ENCODE measurements around the gene GID4.

Gene GID4

DNA sequence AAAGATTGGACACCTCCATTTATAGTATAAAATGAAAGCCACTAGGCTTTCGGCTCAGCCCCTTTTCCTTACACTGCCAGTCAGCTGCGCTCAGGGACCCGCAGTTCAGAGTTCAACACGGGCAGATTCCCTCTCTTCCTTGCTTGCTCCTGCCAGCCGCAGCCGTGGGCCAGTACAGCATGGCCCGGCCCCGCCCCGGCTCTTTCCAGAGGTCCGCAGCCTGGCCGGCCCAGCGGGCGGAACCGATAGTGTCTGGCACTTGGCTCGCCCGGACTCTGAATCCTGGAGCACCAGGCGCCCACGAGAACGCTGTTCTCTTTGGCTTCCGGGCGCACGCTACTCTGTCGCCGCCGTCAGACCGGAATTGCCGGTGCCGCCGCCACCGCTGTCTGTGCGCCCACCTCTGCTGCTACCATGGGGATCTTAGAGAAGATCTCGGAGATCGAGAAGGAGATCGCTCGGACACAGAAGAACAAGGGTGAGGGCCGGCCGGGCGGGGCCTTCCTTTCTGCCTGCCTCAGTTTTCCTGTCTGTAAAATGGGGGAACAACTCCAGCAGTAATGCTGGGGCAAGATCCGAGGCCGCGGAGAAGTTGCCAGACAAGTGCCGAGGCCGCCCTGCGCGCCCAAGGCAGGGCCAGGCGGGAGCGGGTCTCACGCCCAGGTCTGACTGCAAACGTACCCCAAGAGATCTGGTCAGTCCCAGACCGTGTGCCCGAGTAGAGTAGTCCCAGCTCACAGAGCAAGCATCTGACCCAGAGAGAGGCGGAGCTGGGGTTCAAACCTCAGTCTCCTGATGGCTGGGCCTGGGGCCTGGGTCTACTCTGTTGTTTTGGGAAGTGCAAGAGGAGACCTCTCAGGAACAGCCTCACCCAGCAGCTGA is 48.6 kb downstream of the GID4 start, which contains the start of gene DRG2:
TSS of gene DRG2 (plus strand) at position 339 of the 882 bp plus-strand sequence. CDS start at position 415, 76 bp downstream.
- peak within 1 kb of the TSS; percentile 66 for H3K4me2 ChIP-seq (ENCODE audit: low read length)
- peak within 1 kb of the TSS; percentile 90 for H2AK5ac ChIP-seq (ENCODE audit: low read length)
- H3K9ac ChIP-seq (ENCODE audit: low read length), result peak within 1 kb of the TSS; percentile 80
- H2BK12ac ChIP-seq (ENCODE audit: low read length), result no peak within 1 kb of the TSS
- peak within 1 kb of the TSS; percentile 81 for H3K14ac ChIP-seq (ENCODE audit: low read length)
- no peaks in the 10 kb centered on the region for H3K9me3 ChIP-seq (ENCODE audit: insufficient read depth, low read depth, low read length)
- H3K27me3 ChIP-seq (ENCODE audit: insufficient read depth, low read length), result no peaks in the 10 kb centered on the region
- H4K12ac ChIP-seq (ENCODE audit: low read depth, low read length), result peak within 1 kb of the TSS; percentile 88
- H3K36me3 ChIP-seq (ENCODE audit: control insufficient read depth in 1 of 2, insufficient read depth in 2 of 2, low read length in 2 of 2), result peaks cover 4% of the 10 kb centered on the region in 2 experiments
- no CpG with 5 or more reads among the region's 52 CpGs for WGBS (ENCODE audit: extremely low coverage, insufficient coverage, insufficient read length)
- peak within 1 kb of the TSS; percentile 73 for H3K18ac ChIP-seq (ENCODE audit: low read length)
- H4K91ac ChIP-seq (ENCODE audit: low read depth, low read length), result peak within 1 kb of the TSS; percentile 86
- H2BK5ac ChIP-seq (ENCODE audit: low read depth, low read length, poor library complexity), result peak within 1 kb of the TSS; percentile 11
- peaks cover 5% of the 10 kb centered on the region for H3K79me1 ChIP-seq (ENCODE audit: low read length)
- H2BK120ac ChIP-seq (ENCODE audit: insufficient read depth, low read length, poor library complexity), result peak within 1 kb of the TSS; percentile 60
- H3K79me2 ChIP-seq (ENCODE audit: control insufficient read depth, insufficient read depth, low read length, poor library complexity), result peaks cover 7% of the 10 kb centered on the region
- peak within 1 kb of the TSS; percentile 69 for H2AFZ ChIP-seq (ENCODE audit: insufficient read depth, low read length, poor library complexity)
- H4K8ac ChIP-seq (ENCODE audit: low read depth, low read length), result peak within 1 kb of the TSS; percentile 99
- DNase-seq, result peak; percentile 92 to 98
- H3K27ac ChIP-seq (ENCODE audit: low read depth, low read length), result peak within 1 kb of the TSS; percentile 22
- H3K4ac ChIP-seq (ENCODE audit: low read depth, low read length), result peak within 1 kb of the TSS; percentile 84
- H3K4me3 ChIP-seq (ENCODE audit: low read depth, low read length), result peak within 1 kb of the TSS; percentile 79
- H3K23ac ChIP-seq (ENCODE audit: low read length), result no peak within 1 kb of the TSS
- H3K4me1 ChIP-seq (ENCODE audit: control insufficient read depth in 1 of 2, insufficient read depth in 2 of 2, low read length in 2 of 2), result peaks cover 2 to 3% of the 10 kb centered on the region in 2 experiments

DNA sequence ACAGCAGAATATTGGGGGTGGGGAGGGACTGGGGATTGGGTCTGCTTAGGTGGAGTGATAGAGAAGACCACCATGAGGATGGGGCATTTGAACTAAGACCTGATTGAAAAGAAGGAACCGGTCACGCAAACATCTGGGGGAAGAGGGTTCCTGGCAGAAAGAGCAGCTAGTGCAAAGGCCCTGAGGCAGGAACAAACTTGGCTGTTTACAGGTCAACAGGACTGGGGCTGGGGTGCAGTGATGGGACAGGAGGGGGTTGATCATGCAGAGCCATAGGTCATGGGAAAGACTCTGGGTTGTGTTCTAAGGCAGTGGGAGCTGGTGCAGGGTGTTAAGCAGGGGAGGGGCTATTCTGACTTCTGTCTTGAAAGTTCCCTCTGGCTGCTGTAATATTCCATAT is 50.4 kb downstream of the GID4 start:
- no peak overlapping the region for H2BK5ac ChIP-seq (ENCODE audit: low read depth, low read length, poor library complexity)
- no peak overlapping the region for H4K8ac ChIP-seq (ENCODE audit: low read depth, low read length)
- H2BK120ac ChIP-seq (ENCODE audit: insufficient read depth, low read length, poor library complexity), result no peak overlapping the region
- no peak overlapping the region for H4K91ac ChIP-seq (ENCODE audit: low read depth, low read length)
- no peak overlapping the region for H3K27ac ChIP-seq (ENCODE audit: low read depth, low read length)
- H3K4ac ChIP-seq (ENCODE audit: low read depth, low read length), result no peak overlapping the region
- H3K4me3 ChIP-seq (ENCODE audit: low read depth, low read length), result no peak overlapping the region
- H3K79me2 ChIP-seq (ENCODE audit: control insufficient read depth, insufficient read depth, low read length, poor library complexity), result peaks cover 7% of the 10 kb centered on the region
- H2AFZ ChIP-seq (ENCODE audit: insufficient read depth, low read length, poor library complexity), result no peak overlapping the region
- no peak overlapping the region for H3K18ac ChIP-seq (ENCODE audit: low read length)
- no peak overlapping the region for H3K14ac ChIP-seq (ENCODE audit: low read length)
- no peak overlapping the region for H3K9ac ChIP-seq (ENCODE audit: low read length)
- no peak overlapping the region for H2BK12ac ChIP-seq (ENCODE audit: low read length)
- no CpG with 5 or more reads among the region's 2 CpGs for WGBS (ENCODE audit: extremely low coverage, insufficient coverage, insufficient read length)
- H3K4me1 ChIP-seq (ENCODE audit: control insufficient read depth in 1 of 2, insufficient read depth in 2 of 2, low read length in 2 of 2), result peaks cover 2 to 3% of the 10 kb centered on the region in 2 experiments
- H4K12ac ChIP-seq (ENCODE audit: low read depth, low read length), result no peak overlapping the region
- peaks cover 14% of the 10 kb centered on the region in 2 experiments for H3K36me3 ChIP-seq (ENCODE audit: control insufficient read depth in 1 of 2, insufficient read depth in 2 of 2, low read length in 2 of 2)
- DNase-seq, result no peak
- no peak overlapping the region for H3K23ac ChIP-seq (ENCODE audit: low read length)
- H3K4me2 ChIP-seq (ENCODE audit: low read length), result no peak overlapping the region
- H3K9me3 ChIP-seq (ENCODE audit: insufficient read depth, low read depth, low read length), result no peaks in the 10 kb centered on the region
- H3K79me1 ChIP-seq (ENCODE audit: low read length), result peaks cover 5% of the 10 kb centered on the region
- H3K27me3 ChIP-seq (ENCODE audit: insufficient read depth, low read length), result no peaks in the 10 kb centered on the region
- no peak overlapping the region for H2AK5ac ChIP-seq (ENCODE audit: low read length)

DNA sequence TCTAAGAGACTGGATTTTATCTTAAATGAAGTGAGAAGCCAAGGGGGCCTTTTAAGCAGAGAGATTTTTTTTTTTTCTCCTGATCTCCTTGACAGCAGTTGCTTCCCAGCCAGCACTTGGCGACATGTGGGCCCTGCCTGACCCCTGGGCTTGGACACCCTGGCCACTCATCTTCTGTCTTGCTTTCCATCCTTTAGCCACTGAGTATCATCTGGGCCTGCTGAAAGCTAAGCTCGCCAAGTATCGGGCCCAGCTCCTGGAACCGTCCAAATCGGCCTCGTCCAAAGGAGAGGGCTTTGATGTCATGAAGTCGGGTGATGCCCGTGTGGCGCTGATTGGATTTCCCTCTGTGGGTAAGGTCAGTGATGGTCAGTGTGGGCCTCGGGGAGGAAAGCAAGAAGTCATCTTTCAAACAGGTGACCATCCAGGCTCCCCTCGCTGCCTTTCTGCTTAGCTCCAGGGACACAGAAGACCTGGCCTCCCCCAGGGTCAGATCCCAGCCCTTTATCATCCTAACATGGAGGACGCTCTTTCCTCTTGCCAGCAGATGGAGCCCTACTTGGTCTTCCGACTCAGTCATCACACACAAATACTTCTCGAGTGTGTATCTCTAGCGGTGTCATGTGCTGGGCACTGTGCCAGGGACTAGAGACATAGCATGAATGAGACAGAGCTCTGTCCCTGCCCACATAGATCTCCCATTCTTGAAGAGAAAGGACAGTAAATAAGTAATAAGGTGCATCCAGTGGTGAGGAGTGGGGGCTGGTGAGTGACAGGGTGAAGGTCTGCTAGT is 54.6 kb downstream of the GID4 start:
- H3K79me1 ChIP-seq (ENCODE audit: low read length), result no peaks in the 10 kb centered on the region
- H3K4ac ChIP-seq (ENCODE audit: low read depth, low read length), result no peak overlapping the region
- H2BK5ac ChIP-seq (ENCODE audit: low read depth, low read length, poor library complexity), result no peak overlapping the region
- H3K9me3 ChIP-seq (ENCODE audit: insufficient read depth, low read depth, low read length), result no peaks in the 10 kb centered on the region
- H2BK12ac ChIP-seq (ENCODE audit: low read length), result no peak overlapping the region
- DNase-seq, result peak in 1 of 2 donors; percentile 33
- no peak overlapping the region for H3K23ac ChIP-seq (ENCODE audit: low read length)
- no peak overlapping the region for H2AK5ac ChIP-seq (ENCODE audit: low read length)
- no peaks in the 10 kb centered on the region for H3K4me1 ChIP-seq (ENCODE audit: control insufficient read depth in 1 of 2, insufficient read depth in 2 of 2, low read length in 2 of 2)
- no peak overlapping the region for H3K4me3 ChIP-seq (ENCODE audit: low read depth, low read length)
- no peak overlapping the region for H4K91ac ChIP-seq (ENCODE audit: low read depth, low read length)
- peaks cover 1% of the 10 kb centered on the region for H3K79me2 ChIP-seq (ENCODE audit: control insufficient read depth, insufficient read depth, low read length, poor library complexity)
- no CpG with 5 or more reads among the region's 15 CpGs for WGBS (ENCODE audit: extremely low coverage, insufficient coverage, insufficient read length)
- H3K9ac ChIP-seq (ENCODE audit: low read length), result no peak overlapping the region
- no peak overlapping the region for H2AFZ ChIP-seq (ENCODE audit: insufficient read depth, low read length, poor library complexity)
- no peak overlapping the region for H3K4me2 ChIP-seq (ENCODE audit: low read length)
- peaks cover 41 to 45% of the 10 kb centered on the region in 2 experiments for H3K36me3 ChIP-seq (ENCODE audit: control insufficient read depth in 1 of 2, insufficient read depth in 2 of 2, low read length in 2 of 2)
- H2BK120ac ChIP-seq (ENCODE audit: insufficient read depth, low read length, poor library complexity), result no peak overlapping the region
- H3K27me3 ChIP-seq (ENCODE audit: insufficient read depth, low read length), result no peaks in the 10 kb centered on the region
- no peak overlapping the region for H4K12ac ChIP-seq (ENCODE audit: low read depth, low read length)
- H3K27ac ChIP-seq (ENCODE audit: low read depth, low read length), result no peak overlapping the region
- H3K18ac ChIP-seq (ENCODE audit: low read length), result no peak overlapping the region
- H3K14ac ChIP-seq (ENCODE audit: low read length), result no peak overlapping the region
- H4K8ac ChIP-seq (ENCODE audit: low read depth, low read length), result no peak overlapping the region

DNA sequence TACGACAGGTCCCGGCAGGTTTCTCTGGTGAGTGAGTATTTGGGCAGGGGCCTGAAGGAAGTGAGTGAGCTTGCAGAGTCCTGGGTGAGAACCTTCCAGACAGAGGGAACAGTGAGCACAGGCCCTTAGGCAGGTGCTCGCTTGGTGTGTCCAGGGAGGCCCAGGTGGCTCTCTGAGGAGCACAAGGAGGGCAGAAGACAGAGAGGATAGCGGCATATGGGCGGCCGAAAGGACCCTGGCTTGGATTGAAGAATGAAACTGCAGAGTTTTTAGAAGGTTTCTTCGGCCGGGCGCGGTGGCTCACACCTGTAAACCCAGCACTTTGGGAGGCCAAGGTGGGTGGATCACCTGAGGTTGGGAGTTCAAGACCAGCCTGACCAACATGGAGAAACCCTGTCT is 55.2 kb downstream of the GID4 start:
- Histone ChIP-seq H3K4ac (ENCODE audit: low read depth, low read length) (no peak overlapping the region), H4K91ac (ENCODE audit: low read depth, low read length) (no peak overlapping the region), H3K4me3 (ENCODE audit: low read depth, low read length) (no peak overlapping the region), H3K14ac (ENCODE audit: low read length) (no peak overlapping the region), H3K23ac (ENCODE audit: low read length) (no peak overlapping the region), H3K9ac (ENCODE audit: low read length) (no peak overlapping the region), H3K79me1 (ENCODE audit: low read length) (no peaks in the 10 kb centered on the region), H2AFZ (ENCODE audit: insufficient read depth, low read length, poor library complexity) (no peak overlapping the region), H3K27me3 (ENCODE audit: insufficient read depth, low read length) (no peaks in the 10 kb centered on the region), H2AK5ac (ENCODE audit: low read length) (no peak overlapping the region), H4K8ac (ENCODE audit: low read depth, low read length) (no peak overlapping the region), H3K9me3 (ENCODE audit: insufficient read depth, low read depth, low read length) (no peaks in the 10 kb centered on the region), H3K27ac (ENCODE audit: low read depth, low read length) (no peak overlapping the region), H3K79me2 (ENCODE audit: control insufficient read depth, insufficient read depth, low read length, poor library complexity) (peaks cover 1% of the 10 kb centered on the region), H2BK120ac (ENCODE audit: insufficient read depth, low read length, poor library complexity) (no peak overlapping the region), H3K4me2 (ENCODE audit: low read length) (no peak overlapping the region), H2BK12ac (ENCODE audit: low read length) (no peak overlapping the region), H3K4me1 (ENCODE audit: control insufficient read depth in 1 of 2, insufficient read depth in 2 of 2, low read length in 2 of 2) (no peaks in the 10 kb centered on the region), H4K12ac (ENCODE audit: low read depth, low read length) (no peak overlapping the region), H3K18ac (ENCODE audit: low read length) (no peak overlapping the region), H2BK5ac (ENCODE audit: low read depth, low read length, poor library complexity) (no peak overlapping the region), H3K36me3 (ENCODE audit: control insufficient read depth in 1 of 2, insufficient read depth in 2 of 2, low read length in 2 of 2) (peaks cover 45 to 51% of the 10 kb centered on the region in 2 experiments)
- DNase-seq, result no peak
- no CpG with 5 or more reads among the region's 10 CpGs for WGBS (ENCODE audit: extremely low coverage, insufficient coverage, insufficient read length)
